ENCODE results near the gene FUZ. TPM values are rescaled to one million over a fixed set of nuclear protein-coding genes. Genes with fewer than 3 reads are reported as not detected.

Gene FUZ
- total RNA-seq, 1 donor from 2014 or later = 16.4 TPM

DNA sequence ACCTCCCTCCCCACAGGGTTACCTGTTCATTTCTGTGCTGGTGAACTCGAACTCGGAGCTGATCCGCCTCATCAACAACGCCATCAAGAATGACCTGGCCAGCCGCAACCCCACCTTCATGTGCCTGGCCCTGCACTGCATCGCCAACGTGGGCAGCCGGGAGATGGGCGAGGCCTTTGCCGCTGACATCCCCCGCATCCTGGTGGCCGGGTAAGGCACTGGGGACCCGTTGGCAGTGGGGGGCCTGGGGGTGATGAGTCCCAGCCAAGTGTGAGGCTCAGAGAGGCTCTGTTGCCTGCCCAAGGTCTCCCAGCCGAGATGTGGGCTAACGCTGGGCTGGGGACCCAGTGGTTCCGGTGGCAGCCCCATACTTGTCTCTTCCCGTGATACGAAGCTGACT is 30.6 kb downstream of the FUZ start:
- peaks cover 10% of the 10 kb centered on the region for H3K4me1 Mint-ChIP-seq
- DNase-seq = no peak
- no peak overlapping the region for H3K27ac Mint-ChIP-seq
- H3K9me3 Mint-ChIP-seq = no peaks in the 10 kb centered on the region
- intact Hi-C loops (cut with micrococcal nuclease) = no loop called here
- H3K36me3 Mint-ChIP-seq (ENCODE audit: low read depth) = peaks cover 49% of the 10 kb centered on the region
- H3K27me3 Mint-ChIP-seq = no peaks in the 10 kb centered on the region
- H3K4me3 Mint-ChIP-seq = no peak overlapping the region

DNA sequence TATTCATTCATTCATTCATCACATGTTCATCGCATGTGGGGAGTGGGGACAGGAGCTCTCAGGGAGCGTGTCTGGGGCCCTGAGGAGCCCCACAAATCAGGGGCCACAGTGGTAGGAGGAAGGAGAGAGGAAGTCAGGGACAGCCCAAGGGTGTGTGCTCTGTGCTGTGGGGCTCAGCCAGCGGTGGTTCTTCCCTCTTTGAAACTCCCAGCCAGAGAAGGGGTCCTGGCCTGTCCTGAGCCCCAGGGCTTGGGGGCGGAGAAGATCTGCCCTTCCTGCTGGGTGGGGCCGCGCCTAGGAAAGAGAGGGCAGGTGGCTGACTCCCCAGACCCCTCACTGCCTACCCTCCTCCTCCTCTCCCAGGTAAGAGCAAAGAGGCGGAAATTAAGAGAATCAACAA is 31.7 kb downstream of the FUZ start:
- Mint-ChIP-seq H3K27me3 (no peaks in the 10 kb centered on the region), H3K36me3 (ENCODE audit: low read depth) (peaks cover 44% of the 10 kb centered on the region), H3K4me1 (peaks cover 7% of the 10 kb centered on the region), H3K9me3 (no peaks in the 10 kb centered on the region), H3K27ac (peak overlapping the region; percentile 32), H3K4me3 (no peak overlapping the region)
- intact Hi-C loops (cut with micrococcal nuclease) = no loop called here
- no peak for DNase-seq

- intact Hi-C loops (cut with micrococcal nuclease) = no loop called here
- Mint-ChIP-seq H3K27me3 (no peaks in the 10 kb centered on the region), H3K4me1 (peaks cover 7% of the 10 kb centered on the region), H3K36me3 (ENCODE audit: low read depth) (peaks cover 45% of the 10 kb centered on the region), H3K27ac (peak overlapping the region; percentile 38), H3K4me3 (no peak overlapping the region), H3K9me3 (no peaks in the 10 kb centered on the region)
- DNase-seq = no peak
Measured at GRCh38 chr19:49780861-49781260, 32.2 kb downstream of the FUZ start.

DNA sequence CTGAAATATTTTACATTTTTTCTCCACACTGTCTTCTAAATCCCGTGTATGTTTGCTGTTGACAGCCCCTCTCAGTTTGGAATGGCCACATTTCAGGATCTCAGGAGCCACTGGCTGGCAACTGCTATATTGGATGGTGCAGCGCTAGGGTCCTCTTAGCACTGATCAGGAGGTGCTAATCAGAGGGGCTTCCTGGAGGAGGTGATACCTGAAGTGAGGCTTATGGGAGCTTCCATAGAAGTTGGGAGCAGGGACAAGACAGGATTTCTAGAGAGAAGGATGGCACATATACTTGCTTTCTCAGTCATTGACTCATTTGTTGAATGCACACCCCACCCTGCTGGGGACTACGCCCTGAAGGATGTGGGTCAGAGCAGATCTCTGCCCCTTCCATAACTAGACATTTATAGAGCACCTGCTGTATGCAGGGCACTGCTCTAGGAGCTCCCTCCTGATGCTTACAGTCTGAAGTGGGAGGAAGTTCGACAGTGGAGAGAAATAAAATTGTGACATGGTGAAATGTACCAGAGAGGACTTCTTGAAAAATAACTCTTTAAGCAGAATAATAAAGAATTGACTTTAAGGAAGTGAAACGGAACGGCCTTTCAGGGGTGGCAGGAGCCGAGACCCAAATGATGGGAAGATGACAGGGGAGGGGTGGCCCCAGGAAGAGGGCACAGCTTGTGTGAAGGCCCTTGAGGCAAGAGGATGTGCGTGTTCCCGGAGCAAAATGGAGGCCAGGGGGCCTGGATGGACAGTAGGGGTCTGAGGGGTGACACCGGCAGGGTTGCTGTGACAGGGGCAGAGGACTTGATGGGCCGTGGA is 33.1 kb downstream of the FUZ start:
- intact Hi-C loops (cut with micrococcal nuclease) = no loop called here
- Mint-ChIP-seq H3K4me3 (no peak overlapping the region), H3K9me3 (no peaks in the 10 kb centered on the region), H3K27me3 (no peaks in the 10 kb centered on the region), H3K27ac (peak overlapping the region; percentile 3), H3K4me1 (peaks cover 7% of the 10 kb centered on the region), H3K36me3 (ENCODE audit: low read depth) (peaks cover 40% of the 10 kb centered on the region)
- no peak for DNase-seq

DNA sequence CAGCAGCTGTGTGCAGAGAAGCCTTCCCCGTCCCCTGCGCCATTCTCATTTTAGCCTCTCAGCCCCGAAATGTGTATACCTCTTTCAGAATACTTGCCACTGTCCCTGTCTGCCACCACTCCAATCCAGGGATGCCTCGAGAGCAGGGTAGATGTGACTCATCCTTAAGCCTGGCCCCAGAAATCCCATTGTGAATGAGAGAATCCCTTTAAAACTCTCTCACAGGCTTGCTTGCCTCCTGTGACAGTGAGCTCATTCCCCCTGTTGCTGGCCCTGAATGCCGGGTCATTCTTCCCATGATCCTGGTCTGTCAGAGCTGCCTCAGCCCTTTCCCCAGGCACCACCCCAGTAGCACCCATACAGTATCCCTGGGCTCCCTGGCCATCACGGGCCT is 36.7 kb downstream of the FUZ start:
- intact Hi-C loops (cut with micrococcal nuclease) = no loop called here
- Mint-ChIP-seq H3K4me1 (peaks cover 15% of the 10 kb centered on the region), H3K36me3 (ENCODE audit: low read depth) (peaks cover 23% of the 10 kb centered on the region), H3K27ac (peak overlapping the region; percentile 18), H3K9me3 (no peaks in the 10 kb centered on the region), H3K27me3 (no peaks in the 10 kb centered on the region), H3K4me3 (no peak overlapping the region)
- DNase-seq = no peak

DNA sequence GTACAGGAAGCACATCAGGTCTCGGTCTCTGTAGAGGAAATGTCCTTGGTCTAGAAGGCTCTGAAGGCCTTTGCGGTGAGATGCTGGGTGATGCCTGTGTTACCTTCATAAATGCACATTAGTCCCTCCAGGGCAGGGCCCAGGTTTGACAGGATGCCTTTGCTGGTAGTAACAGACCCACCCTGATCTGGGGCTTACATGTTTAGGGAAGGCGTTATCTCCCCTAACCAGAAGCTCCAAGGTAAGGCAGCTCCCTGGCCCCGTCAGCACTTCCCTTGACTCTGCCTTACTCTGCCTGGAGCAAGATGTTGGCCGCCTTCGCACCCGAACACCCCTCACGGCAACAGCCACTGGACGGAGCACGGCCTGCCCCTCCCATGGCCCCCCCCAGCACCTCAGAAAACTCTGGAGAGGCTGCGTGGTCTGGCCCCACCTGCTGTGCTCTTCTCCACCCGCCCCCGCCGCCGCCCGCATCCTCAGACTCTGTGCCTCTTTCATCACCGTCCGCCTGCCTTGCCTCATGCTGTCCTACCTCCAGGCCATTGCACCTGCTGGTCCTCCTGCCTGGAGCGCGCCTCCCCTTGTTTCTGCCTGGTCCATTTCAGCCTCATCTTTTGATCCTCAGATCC is 37.2 kb downstream of the FUZ start:
- no peaks in the 10 kb centered on the region for H3K27me3 Mint-ChIP-seq

DNA sequence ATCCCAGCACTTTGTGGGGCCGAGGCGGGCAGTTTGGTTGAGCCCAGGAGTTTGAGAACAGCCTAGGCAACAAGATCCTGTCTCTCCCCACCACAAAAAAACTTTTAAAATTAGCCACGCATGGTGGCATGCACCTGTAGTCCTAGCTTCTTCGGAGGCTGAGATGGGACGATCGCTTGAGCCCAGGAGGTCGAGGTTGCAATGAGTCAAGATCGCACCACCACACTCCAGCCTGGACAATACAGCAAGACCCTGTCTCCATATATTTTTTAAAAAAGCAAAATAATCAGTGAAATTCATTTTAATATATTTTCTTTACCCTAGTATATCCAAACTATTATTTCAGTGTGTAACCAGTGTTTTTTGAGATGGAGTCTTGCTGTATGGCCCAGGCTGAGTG is 38.1 kb downstream of the FUZ start:
- no peak overlapping the region for H3K27ac Mint-ChIP-seq
- H3K36me3 Mint-ChIP-seq (ENCODE audit: low read depth) = peaks cover 15% of the 10 kb centered on the region
- no peaks in the 10 kb centered on the region for H3K27me3 Mint-ChIP-seq
- DNase-seq = no peak
- intact Hi-C loops (cut with micrococcal nuclease) = no loop called here
- H3K9me3 Mint-ChIP-seq = no peaks in the 10 kb centered on the region
- peaks cover 11% of the 10 kb centered on the region for H3K4me1 Mint-ChIP-seq
- no peak overlapping the region for H3K4me3 Mint-ChIP-seq

More for the DNA sequence above, 37.2 kb downstream of the FUZ start:
- peaks cover 13% of the 10 kb centered on the region for H3K4me1 Mint-ChIP-seq
- no peak for DNase-seq
- no peak overlapping the region for H3K4me3 Mint-ChIP-seq
- no peaks in the 10 kb centered on the region for H3K9me3 Mint-ChIP-seq
- H3K27ac Mint-ChIP-seq = peak overlapping the region; percentile 18
- peaks cover 18% of the 10 kb centered on the region for H3K36me3 Mint-ChIP-seq (ENCODE audit: low read depth)
- intact Hi-C loops (cut with micrococcal nuclease) = no loop called here

DNA sequence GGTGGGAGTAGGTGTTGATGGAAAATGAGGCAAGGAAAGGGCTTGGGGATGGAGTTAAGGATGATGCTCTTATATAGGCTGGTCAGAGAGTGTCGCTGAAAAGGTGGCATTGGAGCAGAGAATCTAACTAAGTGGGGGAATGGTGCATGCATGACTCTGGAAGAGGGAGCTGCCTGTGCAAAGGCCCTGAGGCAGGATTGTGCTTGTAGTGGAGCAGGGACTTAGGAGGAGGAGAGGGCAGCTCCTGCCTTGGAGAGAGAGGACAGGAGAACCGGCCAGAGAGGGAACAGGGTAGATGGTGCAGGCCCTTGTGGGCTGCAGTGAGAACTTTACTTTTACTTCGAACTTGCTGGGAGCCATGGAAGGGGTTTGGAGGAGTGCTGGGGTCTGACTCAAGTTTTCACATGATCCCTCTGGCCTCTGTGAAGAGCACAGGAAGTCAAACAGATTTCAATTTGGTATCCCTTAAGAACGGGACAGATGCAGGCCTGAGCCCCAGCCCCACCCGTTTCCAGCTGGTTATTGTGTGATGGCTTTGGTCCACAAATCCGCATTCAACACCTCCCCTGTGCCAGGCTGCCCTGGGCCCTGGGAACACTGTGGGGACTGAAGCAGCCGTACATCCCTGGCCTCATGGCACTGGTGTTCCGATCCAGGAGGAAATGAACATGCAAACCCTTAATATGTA is 39.3 kb downstream of the FUZ start:
- Mint-ChIP-seq H3K4me1 (peaks cover 15% of the 10 kb centered on the region), H3K27me3 (no peaks in the 10 kb centered on the region), H3K4me3 (no peak overlapping the region), H3K27ac (no peak overlapping the region), H3K9me3 (no peaks in the 10 kb centered on the region), H3K36me3 (ENCODE audit: low read depth) (peaks cover 16% of the 10 kb centered on the region)
- intact Hi-C loops (cut with micrococcal nuclease) = no loop called here
- no peak for DNase-seq

DNA sequence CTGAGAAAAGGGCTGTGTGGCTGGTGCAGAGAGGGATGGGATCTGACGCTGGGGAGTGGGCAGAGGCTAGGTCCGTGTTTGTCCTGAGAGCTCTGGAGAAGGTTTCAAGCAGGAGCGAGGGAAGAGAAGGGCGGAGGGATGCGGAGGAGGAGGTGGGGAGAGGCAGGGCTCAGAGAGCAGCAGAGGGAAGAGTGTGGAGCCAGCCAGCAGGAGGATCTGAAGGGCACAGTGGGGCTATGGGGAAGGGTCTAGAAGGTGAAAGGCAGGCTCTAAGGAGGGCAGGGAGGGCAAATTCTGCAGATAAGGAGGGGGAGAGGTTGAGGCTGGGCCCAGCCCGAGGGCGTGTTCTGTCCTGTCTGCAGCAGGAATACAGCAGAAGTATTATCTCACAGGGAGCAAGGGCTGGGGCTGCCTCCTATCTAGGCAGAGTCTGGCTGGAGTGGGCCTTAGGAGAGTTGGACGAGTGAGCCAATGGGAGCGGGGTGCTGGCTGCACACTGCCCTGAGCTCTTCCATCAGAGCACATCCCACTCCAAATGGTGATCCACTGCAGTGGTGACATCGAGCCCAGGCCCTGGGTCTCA is 40.2 kb downstream of the FUZ start:
- DNase-seq = no peak
- peaks cover 16% of the 10 kb centered on the region for H3K36me3 Mint-ChIP-seq (ENCODE audit: low read depth)
- H3K4me1 Mint-ChIP-seq = peaks cover 22% of the 10 kb centered on the region
- H3K27ac Mint-ChIP-seq = peak overlapping the region; percentile 34
- no peaks in the 10 kb centered on the region for H3K27me3 Mint-ChIP-seq
- no peaks in the 10 kb centered on the region for H3K9me3 Mint-ChIP-seq
- intact Hi-C loops (cut with micrococcal nuclease) = no loop called here
- H3K4me3 Mint-ChIP-seq = no peak overlapping the region

DNA sequence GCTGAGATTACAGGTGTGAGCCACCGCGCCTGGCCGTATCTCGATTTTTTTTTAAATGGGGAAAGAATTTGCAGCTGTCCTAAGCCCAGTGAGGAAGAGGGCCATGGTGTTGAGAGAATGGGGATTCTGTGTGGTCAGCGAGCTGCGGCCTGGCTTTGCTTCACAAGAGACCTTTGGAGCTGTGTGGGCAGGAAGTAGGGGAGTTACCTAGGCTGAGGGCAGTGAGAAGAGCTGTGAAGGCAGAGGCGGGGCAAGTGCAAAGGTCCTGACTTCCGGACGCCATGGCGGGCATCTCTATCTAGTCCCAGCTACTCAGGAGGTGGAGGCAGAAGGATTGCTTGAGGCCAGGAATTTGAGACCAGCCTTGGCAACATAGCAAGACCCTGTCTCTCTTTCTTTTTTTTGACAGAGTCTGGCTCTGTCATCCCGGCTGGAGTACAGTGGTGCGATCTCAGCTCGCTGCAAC is 41.4 kb downstream of the FUZ start:
- no peak overlapping the region for H3K4me3 Mint-ChIP-seq
- H3K36me3 Mint-ChIP-seq (ENCODE audit: low read depth) = peaks cover 16% of the 10 kb centered on the region
- peaks cover 29% of the 10 kb centered on the region for H3K4me1 Mint-ChIP-seq
- intact Hi-C loops (cut with micrococcal nuclease) = no loop called here
- no peak for DNase-seq
- no peaks in the 10 kb centered on the region for H3K27me3 Mint-ChIP-seq
- no peak overlapping the region for H3K27ac Mint-ChIP-seq
- H3K9me3 Mint-ChIP-seq = no peaks in the 10 kb centered on the region

DNA sequence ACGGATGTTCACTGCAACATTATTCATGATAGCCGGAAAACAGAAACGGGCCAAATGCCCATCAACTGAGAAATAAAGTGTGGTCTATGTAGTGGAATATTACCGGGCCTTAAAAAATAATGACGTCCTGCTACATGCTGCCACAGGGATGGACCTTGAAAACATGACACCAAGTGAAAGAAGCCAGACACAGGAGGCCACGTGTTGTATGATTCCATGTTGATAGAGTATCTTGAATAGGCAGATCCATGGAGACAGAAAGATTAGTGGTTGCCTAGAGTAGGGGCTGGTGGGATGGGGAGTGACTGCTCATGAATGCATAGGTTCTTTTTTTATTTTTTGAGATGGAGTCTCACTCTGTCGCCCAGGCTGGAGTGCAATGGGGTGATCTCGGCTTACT is 42.6 kb downstream of the FUZ start:
- Mint-ChIP-seq H3K4me1 (peaks cover 38% of the 10 kb centered on the region), H3K9me3 (no peaks in the 10 kb centered on the region), H3K4me3 (no peak overlapping the region), H3K27me3 (no peaks in the 10 kb centered on the region), H3K27ac (no peak overlapping the region), H3K36me3 (ENCODE audit: low read depth) (peaks cover 13% of the 10 kb centered on the region)
- intact Hi-C loops (cut with micrococcal nuclease) = no loop called here
- no peak for DNase-seq

DNA sequence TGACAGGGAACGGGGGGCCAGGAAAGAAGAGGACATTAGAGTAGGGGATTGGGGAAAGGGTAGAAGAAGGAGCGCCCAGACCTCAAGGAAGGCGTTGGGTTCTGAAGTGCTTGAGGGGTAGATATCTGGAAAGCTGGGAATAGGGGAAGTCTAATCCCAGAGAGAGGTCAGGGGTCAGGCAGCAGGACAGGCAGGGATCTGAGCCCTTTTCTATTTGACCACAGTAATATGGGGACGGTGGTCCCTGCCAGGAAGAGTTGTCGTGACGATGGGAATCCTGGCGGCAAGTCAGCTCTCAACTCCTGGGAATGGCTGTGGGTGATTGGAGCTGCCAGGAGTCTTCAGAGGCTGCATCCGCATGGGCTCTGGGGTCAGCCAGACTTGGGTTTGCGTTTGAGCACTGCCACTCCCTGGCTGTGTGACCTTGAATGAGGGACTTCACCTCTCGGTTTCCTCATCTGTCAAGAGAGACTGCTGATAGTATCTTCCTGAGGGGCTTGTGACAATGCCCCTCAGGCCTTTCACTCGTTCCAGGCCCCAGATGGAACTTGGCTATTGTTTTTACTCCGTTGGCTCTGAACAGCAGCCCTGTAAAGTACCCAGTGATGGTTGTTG is 45.0 kb downstream of the FUZ start:
- intact Hi-C loops (cut with micrococcal nuclease) = loop anchor here (2.0 to 5.0 kb wide), 5 partner anchors 77 to 177 kb away; partner anchors contain the start of genes CPT1C, PRR12, PTOV1 and RRAS

GRCh38 chr19:49767381-49767780 is 45.7 kb downstream of the FUZ start:
- DNase-seq = no peak
- H3K27me3 Mint-ChIP-seq = no peaks in the 10 kb centered on the region
- H3K27ac Mint-ChIP-seq = peak overlapping the region; percentile 79
- peaks cover 32% of the 10 kb centered on the region for H3K4me1 Mint-ChIP-seq
- peaks cover 6% of the 10 kb centered on the region for H3K36me3 Mint-ChIP-seq (ENCODE audit: low read depth)
- H3K4me3 Mint-ChIP-seq = peak overlapping the region; percentile 91
- H3K9me3 Mint-ChIP-seq = no peaks in the 10 kb centered on the region
- intact Hi-C loops (cut with micrococcal nuclease) = loop anchor here (2.0 to 5.0 kb wide), 5 partner anchors 77 to 177 kb away; partner anchors contain the start of genes CPT1C, PRR12, PTOV1 and RRAS

More for the DNA sequence above, 45.0 kb downstream of the FUZ start:
- Mint-ChIP-seq H3K4me1 (peaks cover 34% of the 10 kb centered on the region), H3K27ac (peak overlapping the region; percentile 79), H3K9me3 (no peaks in the 10 kb centered on the region), H3K4me3 (peak overlapping the region; percentile 91), H3K36me3 (ENCODE audit: low read depth) (peaks cover 8% of the 10 kb centered on the region), H3K27me3 (no peaks in the 10 kb centered on the region)
- no peak for DNase-seq

Data from activated CD4-positive, alpha-beta T cell treated with anti-CD3 and anti-CD28 coated beads, Interleukin-2, amount 10 ng/mL, durations not matched to agents 24 days and 14 days (primary cell).